Large intestine (tissue), 3 donors: ENCODE data around the gene HPCAL1. TPM values are rescaled to one million over a fixed set of nuclear protein-coding genes. Genes with fewer than 3 reads are reported as not detected.

ENCODE experiments used
- DNase-seq, 2 donors: peaks; one replicate each; pipeline versions ENCODE4 v3.0.0 to v3.0.0-alpha.2; 2013
- H3K27ac ChIP-seq: one replicate; pipeline ENCODE4 v1.5.1; 2013; ENCODE audit warnings: low read length
- H3K27me3 ChIP-seq: 2 replicates; pipeline ENCODE4 v1.6.1; 2013; ENCODE audit warnings: low read length; ENCODE audit not compliant: control insufficient read depth, insufficient read depth
- H3K36me3 ChIP-seq: 2 replicates; pipeline ENCODE4 v1.6.1; 2013; ENCODE audit warnings: low read length; ENCODE audit not compliant: control insufficient read depth, insufficient read depth
- H3K4me1 ChIP-seq: one replicate; pipeline ENCODE4 v1.6.1; 2013; ENCODE audit warnings: low read length; ENCODE audit not compliant: control insufficient read depth, insufficient read depth
- H3K4me3 ChIP-seq: one replicate; pipeline ENCODE4 v1.5.1; 2013; ENCODE audit warnings: low read length
- H3K9me3 ChIP-seq: one replicate; pipeline ENCODE4 v1.6.1; 2013; ENCODE audit warnings: mild to moderate bottlenecking, low read depth, low read length, moderate library complexity; ENCODE audit not compliant: control insufficient read depth
- WGBS: methylation state at CpG from one replicate; pipeline ENCODE4 v1.1.5; 2013; ENCODE audit warnings: low lambda C conversion rate; ENCODE audit not compliant: insufficient coverage; 5-methylcytosine and 5-hydroxymethylcytosine counted together
- polyA plus RNA-seq: library from polyadenylated mRNA; unstranded; fragments of 120-200 nt; gene quantifications from one replicate; pipeline ENCODE4 v1.2.1, GENCODE V29; 2013

Gene HPCAL1
- polyA plus RNA-seq, 1 donor, result 68.7 TPM

DNA sequence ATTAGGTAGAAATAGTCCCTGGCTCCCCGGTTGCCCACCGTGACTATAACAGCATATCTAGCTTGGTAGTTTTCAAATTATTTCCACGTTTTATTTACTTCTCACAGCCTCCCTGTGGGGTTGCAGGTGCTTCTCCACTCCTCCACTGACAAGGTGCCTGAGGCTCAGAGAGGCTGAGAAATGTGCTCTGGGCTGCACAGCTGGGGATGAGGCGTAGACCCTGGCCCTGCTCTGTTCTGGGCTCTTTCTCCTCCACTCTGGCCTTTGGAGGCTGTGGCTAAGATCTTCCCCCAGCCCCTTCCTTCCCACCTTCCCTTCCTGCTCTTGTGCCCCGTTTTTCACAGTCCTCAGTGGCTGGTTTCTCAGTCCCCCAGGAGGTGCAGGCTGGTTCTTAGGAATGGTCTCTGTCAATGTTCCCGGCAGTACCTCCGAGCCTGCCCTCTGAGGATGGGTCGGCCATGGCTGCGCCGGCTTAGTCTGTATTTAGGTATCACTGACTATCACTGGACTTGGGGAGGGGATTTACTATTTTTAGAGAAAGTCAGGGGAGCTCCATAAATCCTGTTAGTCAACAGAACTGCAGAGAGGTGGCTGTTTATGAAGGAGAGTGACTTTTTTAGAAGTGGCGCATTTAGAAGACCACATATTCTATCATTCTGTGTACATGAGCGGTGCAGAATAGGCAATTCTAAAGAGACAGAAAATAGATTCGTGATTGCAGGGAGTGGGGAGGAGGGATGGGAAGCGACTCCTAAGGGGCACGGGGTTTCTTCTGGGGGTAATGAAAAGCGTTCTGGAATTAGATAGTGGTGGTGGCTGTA lies 35.0 kb downstream of the HPCAL1 start:
- Histone ChIP-seq H3K4me1 (peaks cover 3% of the 10 kb centered on the region), H3K36me3 (peaks cover 11% of the 10 kb centered on the region), H3K4me3 (no peak overlapping the region), H3K27me3 (no peaks in the 10 kb centered on the region), H3K27ac (no peak overlapping the region), H3K9me3 (peaks cover 8% of the 10 kb centered on the region)
- no CpG with 5 or more reads among the region's 16 CpGs for WGBS
- DNase-seq, result no peak

DNA sequence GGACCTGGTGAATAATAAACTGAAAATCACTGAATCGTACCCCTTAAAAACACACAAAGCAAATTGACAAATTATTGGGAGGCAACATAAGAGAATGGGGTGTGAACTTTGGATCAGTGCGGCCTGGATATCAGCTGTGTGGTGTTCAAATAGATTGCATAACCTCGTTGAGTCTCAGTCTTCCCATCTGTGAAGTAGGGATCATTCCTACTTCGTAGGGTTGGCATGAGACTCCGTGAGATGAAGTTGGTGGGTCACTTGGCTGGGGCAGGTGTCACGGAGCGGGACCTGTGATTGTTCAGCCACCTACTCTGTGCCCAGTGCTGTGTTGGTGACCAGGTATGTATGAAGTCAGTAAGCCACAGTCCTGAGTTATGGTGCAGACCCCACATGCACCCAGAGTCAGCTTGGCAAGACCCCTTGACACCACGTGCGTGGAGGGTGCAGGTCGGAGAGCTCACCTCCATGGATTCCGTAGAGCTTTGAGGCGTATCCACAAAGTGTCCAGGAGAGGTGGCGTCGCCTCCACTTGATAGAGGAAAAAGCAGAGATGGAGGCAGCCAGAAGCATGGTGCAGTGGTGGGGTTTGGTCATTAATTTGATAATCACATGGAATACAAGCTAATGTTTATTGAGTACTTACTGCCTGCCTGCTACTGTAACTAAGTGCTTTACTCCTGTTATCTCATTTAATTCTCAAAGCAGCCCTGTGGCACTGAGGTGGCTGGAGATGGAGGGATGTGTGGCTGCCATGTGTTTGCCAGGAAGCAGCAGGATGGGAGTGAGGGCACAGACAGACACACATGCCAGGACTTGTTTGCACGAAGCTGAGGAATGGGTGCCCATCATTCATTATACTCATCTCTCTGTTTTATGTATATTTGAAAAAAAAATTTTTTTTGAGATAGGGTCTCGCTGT lies 35.8 kb downstream of the HPCAL1 start:
- Histone ChIP-seq H3K27ac (no peak overlapping the region), H3K4me1 (no peaks in the 10 kb centered on the region), H3K9me3 (peaks cover 8% of the 10 kb centered on the region), H3K27me3 (no peaks in the 10 kb centered on the region), H3K4me3 (no peak overlapping the region), H3K36me3 (peaks cover 14% of the 10 kb centered on the region)
- WGBS, result 92% methylated on average over 4 of the region's 16 CpGs
- no peak for DNase-seq

DNA sequence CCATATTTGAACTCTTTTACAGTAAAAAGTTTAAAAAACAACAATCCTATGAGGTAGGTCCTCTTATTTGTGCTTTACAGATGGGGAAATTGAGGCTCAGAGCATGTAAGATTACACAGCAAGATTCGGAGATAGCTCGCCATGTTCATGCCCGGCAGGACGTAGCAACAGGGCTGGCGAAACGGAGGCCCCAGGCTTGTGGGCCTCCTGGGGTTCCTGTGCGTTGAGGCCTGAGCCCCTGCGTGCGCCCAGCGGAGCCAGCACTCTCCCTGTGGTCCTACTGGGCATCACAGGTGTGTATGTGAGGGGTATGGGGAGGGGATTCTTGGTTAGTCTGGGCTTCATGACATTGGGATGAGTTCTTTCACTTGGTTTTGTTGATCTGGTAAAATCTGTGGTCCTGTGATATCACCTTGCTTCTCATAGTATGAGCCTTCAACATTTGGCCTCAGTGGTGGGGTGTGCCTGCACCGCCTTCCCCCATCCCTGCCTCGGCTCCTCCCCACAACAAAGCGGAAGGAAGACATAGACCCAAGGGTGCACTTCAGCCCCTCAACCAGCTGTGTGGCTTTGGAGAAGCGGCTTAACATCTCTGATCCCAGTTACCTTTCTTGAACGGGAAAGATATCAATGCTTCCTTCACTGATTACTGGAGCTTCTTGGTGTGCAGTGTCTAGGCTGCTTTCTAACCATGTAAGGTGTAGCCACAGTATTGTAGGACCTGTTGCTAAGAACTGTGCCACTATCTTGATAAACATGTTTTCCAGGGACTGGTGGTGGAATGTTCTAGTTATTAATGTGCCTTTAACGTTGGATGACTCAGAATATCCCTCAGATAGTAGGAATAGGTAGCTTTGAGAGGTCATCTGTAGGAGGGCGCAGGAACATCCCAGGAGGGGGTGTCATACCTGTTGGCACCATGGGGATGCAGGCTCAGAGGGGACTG lies 37.2 kb downstream of the HPCAL1 start:
- Histone ChIP-seq H3K27me3 (no peaks in the 10 kb centered on the region), H3K4me1 (no peaks in the 10 kb centered on the region), H3K4me3 (no peak overlapping the region), H3K9me3 (peaks cover 6% of the 10 kb centered on the region), H3K36me3 (peaks cover 14% of the 10 kb centered on the region), H3K27ac (no peak overlapping the region)
- WGBS, result no CpG with 5 or more reads among the region's 17 CpGs
- DNase-seq, result no peak

DNA sequence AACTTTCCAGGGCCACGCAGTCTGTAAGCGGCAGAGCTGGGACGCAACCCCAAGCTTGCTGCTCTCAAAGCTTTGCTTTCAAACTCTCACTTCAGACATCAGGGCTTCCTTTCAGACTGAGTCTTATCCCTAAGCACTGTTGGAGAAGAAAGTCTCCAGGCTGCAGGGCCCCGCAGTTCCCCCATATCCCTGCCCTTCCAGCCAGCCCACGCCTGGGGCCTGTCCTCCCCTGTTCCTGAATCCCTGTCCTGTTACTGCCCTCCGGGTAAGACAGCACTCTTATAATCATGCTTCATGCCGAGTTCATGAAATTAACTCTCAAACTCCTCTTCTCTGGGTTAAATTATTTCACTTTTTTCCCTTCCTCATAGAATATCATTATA lies 37.9 kb downstream of the HPCAL1 start:
- Histone ChIP-seq H3K4me1 (no peaks in the 10 kb centered on the region), H3K4me3 (no peak overlapping the region), H3K9me3 (peaks cover 3% of the 10 kb centered on the region), H3K27me3 (no peaks in the 10 kb centered on the region), H3K36me3 (peaks cover 8% of the 10 kb centered on the region), H3K27ac (no peak overlapping the region)
- no CpG with 5 or more reads among the region's 7 CpGs for WGBS
- no peak for DNase-seq

DNA sequence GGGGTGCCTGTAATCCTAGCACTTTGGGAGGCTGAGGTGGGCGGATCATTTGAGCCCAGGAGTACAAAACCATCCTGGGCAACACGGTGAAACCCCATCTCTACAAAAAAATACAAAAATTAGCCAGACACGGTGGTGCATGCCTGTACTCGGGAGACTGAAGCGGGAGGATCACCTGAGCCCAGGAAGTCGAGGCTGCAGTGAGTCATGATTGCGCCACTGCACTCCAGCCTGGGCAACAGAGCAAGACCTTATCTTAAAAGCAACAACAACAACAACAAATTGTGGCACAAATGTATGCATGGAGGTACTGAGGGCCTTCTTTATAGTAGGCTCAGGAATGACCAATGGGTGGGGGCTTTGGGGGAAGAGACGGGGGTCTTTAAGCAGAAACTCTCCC lies 38.5 kb downstream of the HPCAL1 start:
- no CpG with 5 or more reads among the region's 8 CpGs for WGBS
- H3K27ac ChIP-seq, result no peak overlapping the region
- H3K4me3 ChIP-seq, result no peak overlapping the region
- peaks cover 3% of the 10 kb centered on the region for H3K9me3 ChIP-seq
- no peaks in the 10 kb centered on the region for H3K4me1 ChIP-seq
- no peaks in the 10 kb centered on the region for H3K27me3 ChIP-seq
- H3K36me3 ChIP-seq, result peaks cover 7% of the 10 kb centered on the region
- DNase-seq, result no peak

DNA sequence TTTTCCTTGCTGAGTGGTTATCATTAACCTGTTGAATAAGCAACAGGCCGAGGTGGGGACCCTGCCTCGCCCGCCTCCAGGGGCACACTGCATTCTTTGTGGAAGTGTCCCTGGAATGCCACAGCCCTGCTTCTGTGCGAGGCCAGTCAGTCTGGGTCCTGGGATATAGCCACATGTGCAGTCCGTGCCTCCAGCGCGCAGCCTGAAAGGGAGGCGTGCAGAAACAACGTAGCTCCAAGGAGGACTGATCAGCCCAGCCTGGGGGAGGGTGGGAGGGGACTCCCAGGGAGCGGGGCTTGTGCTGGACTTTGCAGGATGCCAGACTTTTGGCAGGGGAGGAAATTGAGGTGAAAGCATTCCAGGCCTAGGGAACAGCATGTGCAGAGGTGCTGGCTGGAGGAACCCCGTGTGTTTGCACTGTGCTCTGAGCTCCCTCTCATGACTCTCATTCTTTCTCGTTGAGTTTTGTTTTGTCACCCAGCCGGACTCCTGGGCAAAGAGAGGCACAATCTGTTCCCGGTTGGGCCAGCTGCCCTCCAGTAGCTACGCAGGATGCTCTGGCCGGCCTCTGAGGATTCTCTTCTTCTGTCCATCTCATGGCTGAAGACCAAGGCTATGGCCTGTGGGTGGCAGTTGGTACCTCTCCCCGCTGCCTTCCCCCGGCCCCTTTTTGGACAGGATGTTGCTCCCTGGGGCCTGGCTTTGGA lies 39.7 kb downstream of the HPCAL1 start:
- Histone ChIP-seq H3K4me3 (no peak overlapping the region), H3K9me3 (peaks cover 3% of the 10 kb centered on the region), H3K4me1 (peaks cover 6% of the 10 kb centered on the region), H3K36me3 (peaks cover 7% of the 10 kb centered on the region), H3K27ac (no peak overlapping the region), H3K27me3 (no peaks in the 10 kb centered on the region)
- no peak for DNase-seq
- WGBS, result no CpG with 5 or more reads among the region's 18 CpGs

DNA sequence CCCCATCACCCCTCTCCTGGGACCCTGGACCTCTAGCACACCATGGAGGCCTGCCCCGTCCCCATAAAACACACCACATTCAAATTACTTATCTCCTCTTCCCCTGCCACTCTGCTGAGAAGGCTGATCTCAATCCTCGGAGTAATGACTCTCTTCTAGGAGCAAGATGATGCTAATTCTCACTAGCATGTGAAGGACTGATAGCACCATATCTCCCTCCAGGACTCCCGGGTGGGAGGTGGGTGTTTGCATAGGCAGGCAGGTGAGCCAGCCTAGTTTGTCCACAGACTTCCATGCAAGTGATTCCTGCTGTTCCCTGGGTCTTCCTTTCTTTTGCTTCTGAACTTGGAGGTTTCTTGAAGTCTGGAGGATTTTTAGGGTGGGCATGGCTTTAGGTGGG lies 40.5 kb downstream of the HPCAL1 start:
- H3K36me3 ChIP-seq, result peaks cover 7% of the 10 kb centered on the region
- DNase-seq, result no peak
- H3K4me3 ChIP-seq, result no peak overlapping the region
- peaks cover 3% of the 10 kb centered on the region for H3K9me3 ChIP-seq
- H3K27ac ChIP-seq, result no peak overlapping the region
- no CpG with 5 or more reads among the region's 3 CpGs for WGBS
- H3K27me3 ChIP-seq, result no peaks in the 10 kb centered on the region
- peaks cover 6% of the 10 kb centered on the region for H3K4me1 ChIP-seq

DNA sequence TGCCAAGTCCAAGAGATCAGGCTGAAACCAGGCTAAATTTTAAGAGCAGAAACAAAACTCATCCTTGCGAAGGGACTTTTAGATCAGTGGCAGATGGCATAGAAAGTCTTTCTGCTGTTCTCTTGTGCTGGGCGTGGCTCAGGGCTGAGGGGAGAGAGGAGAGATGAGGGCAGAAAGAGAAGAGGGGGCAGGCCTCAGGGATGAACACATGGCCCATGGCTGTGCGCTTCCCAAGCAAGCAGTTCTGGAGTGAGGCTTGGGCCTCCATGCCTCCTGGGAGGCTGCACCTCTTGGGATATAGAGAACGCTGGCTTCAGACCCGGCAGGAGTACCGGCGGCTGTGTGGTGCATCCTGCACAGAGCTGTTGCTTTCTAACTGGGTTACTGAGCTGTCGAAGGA lies 41.0 kb downstream of the HPCAL1 start:
- Histone ChIP-seq H3K9me3 (peaks cover 3% of the 10 kb centered on the region), H3K4me3 (no peak overlapping the region), H3K27ac (no peak overlapping the region), H3K4me1 (peaks cover 6% of the 10 kb centered on the region), H3K27me3 (no peaks in the 10 kb centered on the region), H3K36me3 (peaks cover 5% of the 10 kb centered on the region)
- WGBS, result no CpG with 5 or more reads among the region's 8 CpGs
- no peak for DNase-seq

DNA sequence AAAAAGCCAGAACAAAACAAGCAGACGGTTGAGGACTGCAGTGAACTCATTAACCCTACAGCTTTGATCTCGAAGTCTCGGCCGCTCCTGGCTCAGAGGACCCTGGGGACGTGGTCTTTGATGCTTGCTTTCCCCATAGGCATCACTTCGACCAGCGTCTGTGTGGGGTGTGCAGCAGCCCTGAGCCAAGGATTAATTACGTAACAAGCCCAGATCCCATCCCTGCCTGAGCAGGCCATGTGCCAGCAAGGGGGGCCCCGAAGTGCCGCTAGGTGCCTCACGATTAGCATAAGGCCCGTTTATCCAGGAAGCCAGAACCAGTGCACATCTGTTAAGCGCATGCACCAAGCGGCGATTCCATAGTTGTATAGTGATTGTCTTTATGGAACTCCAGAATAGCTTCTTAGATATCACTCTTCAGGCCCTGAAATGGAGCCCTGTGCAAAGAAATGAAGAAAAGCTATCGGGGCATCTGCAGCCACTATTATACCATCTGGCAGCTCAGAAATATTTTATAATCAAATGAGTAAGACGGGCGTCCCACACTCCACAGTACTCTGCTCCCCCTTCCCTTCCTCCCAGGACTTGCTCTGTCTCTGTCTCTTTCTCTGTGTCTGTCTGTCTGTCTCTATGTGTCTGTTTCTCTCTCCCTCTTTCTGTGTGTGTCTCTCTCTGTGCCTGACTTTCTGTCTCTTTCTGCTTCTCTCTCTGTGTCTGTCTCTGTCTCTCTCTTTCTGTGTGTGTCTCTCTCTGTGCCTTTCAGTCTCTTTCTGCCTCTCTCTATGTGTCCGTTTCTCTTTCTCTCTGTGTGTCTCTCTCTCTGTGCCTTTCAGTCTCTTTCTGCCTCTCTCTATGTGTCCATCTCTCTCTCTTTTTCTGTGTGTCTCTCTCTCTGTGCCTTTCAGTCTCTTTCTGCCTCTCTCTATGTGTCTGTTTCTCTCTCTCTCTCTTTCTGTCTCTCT lies 41.7 kb downstream of the HPCAL1 start:
- H3K4me1 ChIP-seq, result peaks cover 6% of the 10 kb centered on the region
- H3K36me3 ChIP-seq, result peaks cover 3% of the 10 kb centered on the region
- no peak for DNase-seq
- peaks cover 3% of the 10 kb centered on the region for H3K9me3 ChIP-seq
- no peaks in the 10 kb centered on the region for H3K27me3 ChIP-seq
- H3K27ac ChIP-seq, result no peak overlapping the region
- 91% methylated on average over 2 of the region's 19 CpGs for WGBS
- no peak overlapping the region for H3K4me3 ChIP-seq
